ENCODE measurements around the gene C11orf86.

The C11orf86 gene

GRCh38 chr11:66975405-66976027, 412 bp downstream of the C11orf86 start:
- no peak overlapping the region for H3K4me3 ChIP-seq (ENCODE audit: low read depth, low read length)

DNA sequence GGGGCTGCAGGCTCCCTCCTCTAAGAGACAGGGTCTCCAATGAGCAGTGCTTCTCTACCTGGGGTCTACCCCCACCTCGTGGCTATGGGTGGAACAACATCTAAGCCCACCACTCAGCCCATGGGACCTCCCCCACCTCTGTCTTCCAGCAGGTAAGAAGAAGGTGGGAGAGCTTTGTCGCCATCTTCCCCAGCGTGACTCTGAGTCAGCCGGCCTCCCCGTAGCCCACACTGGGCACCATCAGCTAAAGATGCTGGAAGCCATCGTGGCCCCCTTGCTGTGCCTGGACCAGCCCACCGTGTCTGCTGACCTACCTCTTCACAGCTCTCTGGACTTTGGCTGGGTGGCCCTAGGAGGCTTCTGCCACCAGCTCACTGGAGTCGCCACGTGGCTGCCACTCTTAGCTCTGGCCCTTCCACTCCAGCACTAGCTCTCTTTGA, 944 bp downstream of the C11orf86 start:
- no peak overlapping the region for H3K4me3 ChIP-seq (ENCODE audit: low read depth, low read length)
- TF ChIP-seq CTCF (IDR thresholded peaks at IDR 0.05; ENCODE audit: low read depth, low read length): peak; percentile 68

More at GRCh38 chr11:66975405-66976027, 412 bp downstream of the C11orf86 start:
- TF ChIP-seq CTCF (IDR thresholded peaks at IDR 0.05; ENCODE audit: low read depth, low read length): no peak

- H3K4me3 ChIP-seq (ENCODE audit: low read depth, low read length): no peak overlapping the region
- TF ChIP-seq CTCF (IDR thresholded peaks at IDR 0.05; ENCODE audit: low read depth, low read length): no peak
Observed at GRCh38 chr11:66976925-66977324, 1.8 kb downstream of the C11orf86 start.

DNA sequence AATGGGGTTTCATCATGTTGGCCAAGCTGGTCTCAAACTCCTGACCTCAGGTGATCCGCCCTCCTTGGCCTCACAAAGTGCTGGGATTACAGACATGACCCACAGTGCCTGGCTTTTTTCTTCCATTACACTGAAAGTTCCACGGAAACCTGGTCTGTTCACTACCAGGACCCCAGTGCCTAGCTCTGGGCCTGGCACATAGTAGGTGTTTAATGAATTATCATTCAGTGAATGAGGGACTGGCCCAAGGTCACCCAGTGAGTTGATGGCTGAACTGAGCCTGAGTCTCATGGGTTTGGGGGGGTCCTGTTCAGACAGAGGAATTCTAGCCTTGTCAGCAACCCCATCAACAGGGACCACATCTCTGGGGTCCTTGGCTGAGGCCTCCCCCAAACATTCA, 3.1 kb downstream of the C11orf86 start:
- H3K4me3 ChIP-seq (ENCODE audit: low read depth, low read length): no peak overlapping the region
- no peak for TF ChIP-seq CTCF (IDR thresholded peaks at IDR 0.05; ENCODE audit: low read depth, low read length)

DNA sequence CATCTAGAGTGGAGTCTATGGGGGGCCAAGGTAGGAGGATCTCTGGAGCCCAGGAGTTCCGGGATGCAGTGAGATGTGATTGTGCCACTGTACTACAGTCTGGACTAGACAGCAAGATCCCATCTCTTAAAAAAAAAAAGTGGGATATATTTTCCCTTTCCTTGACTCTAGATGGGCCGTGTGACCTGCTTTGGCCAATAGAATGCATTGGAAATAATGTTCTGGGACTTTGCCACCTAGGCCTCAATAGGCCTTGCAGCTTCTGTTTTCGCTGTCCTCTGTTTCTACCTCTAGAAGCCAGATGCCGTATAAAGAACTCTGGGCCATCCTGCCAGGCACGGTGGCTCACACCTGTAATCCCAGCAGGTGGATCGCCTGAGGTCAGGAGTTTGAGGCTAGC, 3.6 kb downstream of the C11orf86 start:
- H3K4me3 ChIP-seq (ENCODE audit: low read depth, low read length): no peak overlapping the region
- no peak for TF ChIP-seq CTCF (IDR thresholded peaks at IDR 0.05; ENCODE audit: low read depth, low read length)

DNA sequence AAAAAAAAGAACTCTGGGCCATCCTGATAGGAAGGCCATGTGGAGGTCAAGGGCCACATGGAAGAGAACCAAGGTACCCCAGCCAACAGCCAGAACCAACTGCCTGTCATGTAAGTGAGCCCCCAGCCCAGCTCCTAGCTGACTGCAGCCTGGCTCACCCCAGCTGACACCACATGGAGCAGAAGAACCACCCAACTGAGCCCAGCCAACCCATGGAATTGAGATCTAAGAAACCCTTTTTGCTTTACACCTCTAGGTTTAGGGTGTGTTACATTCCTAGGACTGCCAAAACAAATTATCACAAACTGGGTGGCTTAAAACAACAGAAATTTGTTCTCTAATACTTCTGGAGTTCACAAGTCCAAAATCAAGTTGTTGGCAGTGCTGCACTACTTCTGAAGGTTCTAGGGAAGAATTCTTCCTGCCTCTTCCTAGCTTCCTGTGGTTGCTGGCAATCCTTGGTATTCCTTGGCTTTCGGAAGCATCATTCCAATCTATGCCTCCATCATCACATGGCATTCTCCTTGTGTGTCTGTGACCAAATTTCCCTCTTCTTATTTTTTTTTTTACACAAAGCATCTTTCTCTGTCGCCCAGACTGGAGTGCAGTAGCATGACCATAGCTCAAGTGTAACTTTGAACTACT, 4.4 kb downstream of the C11orf86 start:
- no peak overlapping the region for H3K4me3 ChIP-seq (ENCODE audit: low read depth, low read length)
- TF ChIP-seq CTCF (IDR thresholded peaks at IDR 0.05; ENCODE audit: low read depth, low read length): no peak

DNA sequence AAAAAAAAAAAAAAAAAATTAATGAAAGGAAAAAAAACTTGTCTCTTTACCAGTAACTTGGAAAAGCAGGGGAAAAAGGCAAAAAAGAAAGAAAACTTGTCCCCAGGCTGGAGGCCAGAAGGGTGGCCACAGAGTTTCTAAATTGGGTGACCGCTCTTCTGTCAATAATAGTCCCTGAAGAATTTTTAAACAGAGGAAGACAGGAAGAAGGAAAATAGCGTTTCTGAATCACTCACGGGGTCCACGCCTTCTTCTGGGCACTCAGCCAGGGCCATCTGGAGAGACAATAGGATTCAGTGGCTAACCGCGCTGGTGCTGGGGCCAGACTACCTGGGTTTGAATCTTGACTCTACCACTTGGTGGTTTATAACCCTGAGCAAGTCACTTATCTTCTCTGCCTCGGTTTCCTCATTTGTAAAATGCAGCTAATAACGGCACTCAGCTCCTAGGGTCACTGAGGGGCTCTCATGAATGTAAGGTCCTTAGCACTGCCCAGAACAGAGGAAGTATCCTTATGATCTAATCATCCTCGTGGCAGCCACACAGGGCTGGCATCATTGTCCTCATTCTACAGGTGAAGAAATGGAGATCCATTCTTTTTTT, 7.0 kb downstream of the C11orf86 start:
- no peak overlapping the region for H3K4me3 ChIP-seq (ENCODE audit: low read depth, low read length)
- TF ChIP-seq CTCF (IDR thresholded peaks at IDR 0.05; ENCODE audit: low read depth, low read length): no peak

Measured in WI38 (cell line).